IPS-18a (cell line): ENCODE results near the gene TMEM94.
"Not testable (repeated sequence)": the region's sequence is repeated elsewhere in the genome, so short reads cannot be mapped to it uniquely, and the experiment has no call there.

Experiments used
- H3K27ac ChIP-seq: one replicate; pipeline ENCODE4 v1.5.1; 2013; ENCODE audit warnings: low read length
- H3K27me3 ChIP-seq: one replicate; pipeline ENCODE4 v1.6.1; 2013; ENCODE audit warnings: mild to moderate bottlenecking, low read length; ENCODE audit not compliant: control insufficient read depth, insufficient read depth
- H3K36me3 ChIP-seq: one replicate; pipeline ENCODE4 v1.6.1; 2013; ENCODE audit warnings: low read depth, low read length; ENCODE audit not compliant: control insufficient read depth
- H3K4me1 ChIP-seq: one replicate; pipeline ENCODE4 v1.6.1; 2013; ENCODE audit warnings: low read depth, low read length; ENCODE audit not compliant: control insufficient read depth
- H3K4me3 ChIP-seq: one replicate; pipeline ENCODE4 v1.5.1; 2013; ENCODE audit warnings: low read length
- H3K9ac ChIP-seq: one replicate; pipeline ENCODE4 v1.6.1; 2013; ENCODE audit warnings: mild to moderate bottlenecking, low read length, moderate library complexity
- H3K9me3 ChIP-seq: one replicate; pipeline ENCODE4 v1.6.1; 2013; ENCODE audit warnings: low read depth, low read length; ENCODE audit not compliant: control insufficient read depth

The TMEM94 gene

DNA sequence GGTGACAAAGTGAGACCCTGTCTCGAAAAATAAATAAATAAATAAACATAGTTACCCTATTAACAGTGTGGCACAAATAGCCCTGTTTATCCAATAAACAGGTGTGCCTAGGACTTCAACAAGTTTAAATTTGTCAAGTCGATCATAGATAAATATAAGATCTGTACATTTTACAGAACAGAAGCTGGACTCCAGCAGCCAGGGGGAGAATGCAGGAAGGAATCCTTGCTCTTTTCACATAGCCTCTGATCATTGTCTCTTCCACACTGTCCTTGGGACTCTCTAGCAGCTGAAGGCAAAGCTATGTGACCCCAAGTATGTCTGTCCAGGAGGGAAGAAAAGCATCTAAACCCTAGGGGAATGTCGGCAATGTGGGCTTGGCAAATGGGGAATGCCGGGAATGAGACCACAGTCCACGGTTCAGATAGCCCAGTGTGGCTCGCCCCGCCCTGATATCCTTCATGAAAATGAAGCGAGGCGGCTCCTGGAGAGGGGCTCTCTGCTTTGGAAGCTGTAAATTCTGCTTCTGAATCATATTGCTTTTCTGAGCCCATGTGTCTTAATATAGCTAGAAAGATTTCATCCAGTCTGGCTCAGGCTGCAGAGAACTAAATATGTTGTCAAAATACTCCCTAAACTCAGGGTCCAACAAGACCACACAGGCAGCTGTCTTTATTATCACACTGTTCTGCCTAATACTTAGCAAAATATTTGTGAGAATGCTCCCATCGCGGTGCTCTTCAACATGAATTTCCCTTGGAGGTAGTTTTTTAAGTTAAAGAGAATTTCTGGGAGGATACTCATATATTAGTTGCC is 26.1 kb upstream of the TMEM94 start:
- H3K9ac ChIP-seq = no peak overlapping the region
- no peak overlapping the region for H3K4me3 ChIP-seq
- peaks cover 3% of the 10 kb centered on the region for H3K4me1 ChIP-seq
- no peaks in the 10 kb centered on the region for H3K9me3 ChIP-seq
- H3K27me3 ChIP-seq = no peaks in the 10 kb centered on the region
- H3K36me3 ChIP-seq = no peaks in the 10 kb centered on the region
- no peak overlapping the region for H3K27ac ChIP-seq

- Histone ChIP-seq H3K4me3 (no peak overlapping the region), H3K4me1 (no peaks in the 10 kb centered on the region), H3K9ac (no peak overlapping the region), H3K27me3 (no peaks in the 10 kb centered on the region), H3K36me3 (no peaks in the 10 kb centered on the region), H3K27ac (no peak overlapping the region), H3K9me3 (no peaks in the 10 kb centered on the region)
Observed at GRCh38 chr17:75433218-75433783, 23.1 kb upstream of the TMEM94 start.

DNA sequence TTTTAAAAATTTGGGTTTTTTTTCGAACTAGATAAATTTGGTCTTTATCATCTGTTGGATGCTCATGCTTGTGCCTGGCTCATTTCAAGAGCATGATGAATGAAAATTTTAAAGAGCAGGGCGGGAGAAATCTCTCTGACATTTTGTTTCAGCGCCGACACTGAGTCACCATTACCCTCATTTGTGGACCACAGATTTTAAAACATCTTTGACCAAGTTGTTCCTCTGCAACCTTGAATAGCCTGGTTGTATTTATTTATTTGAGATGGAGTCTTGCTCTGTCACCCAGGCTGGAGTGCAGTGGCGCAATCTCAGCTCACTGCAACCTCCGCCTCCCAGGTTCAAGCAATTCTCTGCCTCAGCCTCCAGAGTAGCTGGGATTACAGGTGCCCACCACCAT is 22.0 kb upstream of the TMEM94 start:
- not testable (repeated sequence) for H3K9ac ChIP-seq, H3K4me3 ChIP-seq, H3K27me3 ChIP-seq, H3K36me3 ChIP-seq, H3K9me3 ChIP-seq, H3K4me1 ChIP-seq, H3K27ac ChIP-seq

- not testable (repeated sequence) for H3K36me3 ChIP-seq, H3K4me3 ChIP-seq, H3K27me3 ChIP-seq, H3K9me3 ChIP-seq, H3K27ac ChIP-seq, H3K4me1 ChIP-seq, H3K9ac ChIP-seq
Observed at GRCh38 chr17:75437404-75437803, 19.0 kb upstream of the TMEM94 start.

DNA sequence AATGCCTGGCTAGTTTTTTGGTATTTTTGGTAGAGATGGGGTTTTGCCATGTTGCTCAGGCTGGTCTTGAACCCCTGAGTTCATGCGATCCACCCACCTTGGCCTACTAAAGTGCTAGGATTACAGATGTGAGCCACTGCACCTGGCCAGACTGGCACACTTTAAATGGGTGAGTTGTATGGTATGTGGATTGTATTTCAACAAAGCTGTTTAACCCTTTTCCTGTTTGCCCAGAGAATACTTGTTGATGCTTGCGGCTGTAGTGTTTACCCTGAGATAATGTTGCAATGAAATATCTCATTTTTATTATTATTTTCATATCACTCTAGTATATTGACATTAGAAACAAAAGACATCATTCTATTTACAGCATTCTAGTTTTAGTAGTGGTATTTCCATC is 17.1 kb upstream of the TMEM94 start:
- H3K4me3 ChIP-seq = no peak overlapping the region
- no peak overlapping the region for H3K9ac ChIP-seq

DNA sequence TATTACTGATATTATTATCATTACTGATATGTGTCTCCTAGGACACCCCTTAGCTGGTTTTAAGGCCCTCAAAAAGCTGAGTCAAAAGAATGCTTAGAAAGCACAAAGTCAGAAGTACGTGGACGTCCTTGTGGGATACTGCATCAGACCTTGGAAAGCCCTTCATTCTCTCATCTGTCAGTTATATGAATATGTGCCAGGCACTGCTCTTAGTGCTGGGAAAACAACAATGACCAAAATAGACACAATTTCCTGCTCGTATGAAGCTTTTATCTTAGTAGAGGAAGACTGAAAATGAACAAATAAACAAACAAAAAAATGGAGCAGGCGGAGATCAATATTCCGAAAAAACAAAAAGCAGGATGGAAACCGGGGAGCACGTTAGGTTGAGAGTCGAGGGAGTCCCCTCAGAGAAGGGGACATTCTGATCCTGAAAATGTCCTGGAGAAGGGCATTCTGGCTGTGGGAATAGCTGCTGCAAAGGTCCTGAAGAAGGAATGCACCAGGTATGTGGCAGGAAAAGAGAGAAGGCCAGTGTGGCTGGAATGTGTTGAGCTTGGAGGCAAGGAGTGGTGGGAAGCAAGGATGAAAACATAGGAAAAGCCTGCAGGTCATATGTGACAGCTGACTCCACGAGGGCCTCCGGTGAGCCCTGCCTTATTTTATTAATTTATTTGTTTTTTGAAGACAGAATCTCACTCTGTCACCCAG is 15.5 kb upstream of the TMEM94 start:
- Histone ChIP-seq H3K36me3 (no peaks in the 10 kb centered on the region), H3K27ac (no peak overlapping the region), H3K4me3 (no peak overlapping the region), H3K9ac (no peak overlapping the region), H3K27me3 (no peaks in the 10 kb centered on the region), H3K4me1 (no peaks in the 10 kb centered on the region), H3K9me3 (no peaks in the 10 kb centered on the region)

More for the DNA sequence above, 17.1 kb upstream of the TMEM94 start:
- Histone ChIP-seq H3K27ac (no peak overlapping the region), H3K36me3 (no peaks in the 10 kb centered on the region), H3K4me1 (no peaks in the 10 kb centered on the region), H3K9me3 (no peaks in the 10 kb centered on the region), H3K27me3 (no peaks in the 10 kb centered on the region)

DNA sequence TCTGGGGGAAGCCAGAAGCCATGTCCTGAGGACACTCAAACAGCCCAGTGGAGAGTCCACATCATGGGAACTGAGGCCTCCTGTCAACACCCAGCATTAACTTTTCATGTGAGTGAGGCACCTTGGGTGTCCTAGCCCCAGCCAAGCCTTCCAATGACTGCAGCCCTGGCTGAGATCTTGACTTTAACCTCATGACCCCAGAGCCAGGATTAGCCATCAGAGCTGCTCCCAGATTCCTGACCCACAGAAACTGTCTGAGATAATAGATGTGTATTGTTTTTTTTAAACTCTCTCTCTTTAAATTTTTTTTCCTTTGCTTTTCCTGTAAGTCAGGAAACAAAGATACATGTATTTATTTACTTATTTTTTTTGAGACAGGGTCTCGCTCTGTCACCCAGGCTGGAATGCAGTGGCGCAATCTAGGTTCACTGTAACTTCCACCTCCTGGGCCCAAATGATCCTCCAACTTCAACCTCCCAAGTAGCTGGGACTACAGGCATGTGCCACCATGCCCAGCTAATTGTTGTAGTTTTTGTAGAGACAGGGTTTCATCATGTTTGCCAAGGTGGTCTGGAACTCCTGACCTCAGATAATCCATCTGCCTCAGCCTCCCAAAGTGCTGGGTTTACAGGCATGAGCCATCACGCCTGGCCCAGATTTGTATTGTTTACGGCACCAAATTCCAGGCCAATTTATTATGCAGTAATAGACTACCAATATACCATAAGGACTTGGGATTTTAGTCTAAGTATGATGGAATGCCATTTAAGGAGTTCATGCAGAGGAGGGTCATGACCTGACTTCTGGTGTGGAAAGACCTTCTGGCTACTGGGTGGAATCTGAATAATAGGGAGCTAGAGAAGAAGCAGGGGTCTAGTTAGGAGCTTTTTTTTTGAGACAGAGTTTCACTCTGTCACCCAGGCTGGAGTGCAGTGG is 14.0 kb upstream of the TMEM94 start:
- H3K9me3 ChIP-seq = no peaks in the 10 kb centered on the region
- no peaks in the 10 kb centered on the region for H3K4me1 ChIP-seq
- no peak overlapping the region for H3K9ac ChIP-seq
- H3K4me3 ChIP-seq = no peak overlapping the region
- no peaks in the 10 kb centered on the region for H3K27me3 ChIP-seq
- H3K27ac ChIP-seq = no peak overlapping the region
- no peaks in the 10 kb centered on the region for H3K36me3 ChIP-seq

DNA sequence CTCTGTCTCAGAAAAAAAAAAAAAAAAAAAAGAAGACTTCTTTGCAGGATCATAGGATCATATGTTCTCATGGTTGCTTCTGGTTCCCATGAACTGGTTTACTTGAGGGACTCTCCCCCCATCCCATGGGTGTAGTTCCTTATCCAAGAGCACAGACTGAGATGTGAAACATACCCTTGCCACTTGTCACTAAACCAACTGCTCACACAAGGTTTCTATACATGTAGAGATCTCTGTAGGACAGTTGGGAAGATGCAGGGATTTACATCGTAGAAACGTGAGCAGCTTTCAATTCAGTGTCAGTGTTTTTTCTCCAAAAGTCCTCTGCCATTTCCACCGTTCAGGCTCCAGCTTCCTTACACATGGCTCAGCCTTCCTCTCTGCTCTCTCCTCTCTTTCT is 11.1 kb upstream of the TMEM94 start:
- H3K4me1 ChIP-seq = no peaks in the 10 kb centered on the region
- H3K36me3 ChIP-seq = no peaks in the 10 kb centered on the region
- no peaks in the 10 kb centered on the region for H3K9me3 ChIP-seq
- H3K27ac ChIP-seq = no peak overlapping the region
- no peaks in the 10 kb centered on the region for H3K27me3 ChIP-seq
- no peak overlapping the region for H3K9ac ChIP-seq
- no peak overlapping the region for H3K4me3 ChIP-seq

GRCh38 chr17:75445896-75446295 is 10.5 kb upstream of the TMEM94 start:
- not testable (repeated sequence) for H3K36me3 ChIP-seq, H3K27ac ChIP-seq, H3K4me1 ChIP-seq, H3K27me3 ChIP-seq, H3K9me3 ChIP-seq, H3K4me3 ChIP-seq, H3K9ac ChIP-seq

- Histone ChIP-seq H3K4me1 (no peaks in the 10 kb centered on the region), H3K36me3 (no peaks in the 10 kb centered on the region), H3K27ac (no peak overlapping the region), H3K9ac (no peak overlapping the region), H3K9me3 (no peaks in the 10 kb centered on the region), H3K4me3 (no peak overlapping the region), H3K27me3 (no peaks in the 10 kb centered on the region)
Observed at GRCh38 chr17:75447951-75448856, 8.2 kb upstream of the TMEM94 start.
